ENCODE results near the gene SEMA3C.

SEMA3C gene

GRCh38 chr7:80775897-80776296, 143.0 kb downstream of the SEMA3C start:
- DNase-seq (ENCODE audit: low spot score): no peak

GRCh38 chr7:80775482-80775881, 143.4 kb downstream of the SEMA3C start:
- DNase-seq (ENCODE audit: low spot score): no peak

GRCh38 chr7:80774843-80775242, 144.0 kb downstream of the SEMA3C start:
- DNase-seq (ENCODE audit: low spot score): no peak

GRCh38 chr7:80773787-80774508, 144.9 kb downstream of the SEMA3C start:
- no peak for DNase-seq (ENCODE audit: low spot score)

- no peak for DNase-seq (ENCODE audit: low spot score)
These were observed 146.4 kb downstream of the SEMA3C start for GRCh38 chr7:80772347-80772993.

GRCh38 chr7:80771523-80771922, 147.3 kb downstream of the SEMA3C start:
- DNase-seq (ENCODE audit: low spot score): no peak

- DNase-seq (ENCODE audit: low spot score): no peak
These were observed 148.2 kb downstream of the SEMA3C start for GRCh38 chr7:80770675-80771081.

GRCh38 chr7:80770061-80770460, 148.8 kb downstream of the SEMA3C start:
- DNase-seq (ENCODE audit: low spot score): no peak

GRCh38 chr7:80768756-80769155, 150.1 kb downstream of the SEMA3C start:
- DNase-seq (ENCODE audit: low spot score): no peak

- DNase-seq (ENCODE audit: low spot score): no peak
These were observed 151.2 kb downstream of the SEMA3C start for GRCh38 chr7:80767654-80768053.

GRCh38 chr7:80766724-80767123, 152.1 kb downstream of the SEMA3C start:
- DNase-seq (ENCODE audit: low spot score): no peak

GRCh38 chr7:80764132-80764531, 154.7 kb downstream of the SEMA3C start:
- DNase-seq (ENCODE audit: low spot score): peak; percentile 46

- no peak for DNase-seq (ENCODE audit: low spot score)
These were observed 155.1 kb downstream of the SEMA3C start for GRCh38 chr7:80763704-80764103.

- no peak for DNase-seq (ENCODE audit: low spot score)
These were observed 155.6 kb downstream of the SEMA3C start for GRCh38 chr7:80763289-80763688.

GRCh38 chr7:80760292-80760691, 158.6 kb downstream of the SEMA3C start:
- no peak for DNase-seq (ENCODE audit: low spot score)

- no peak for DNase-seq (ENCODE audit: low spot score)
These were observed 165.7 kb downstream of the SEMA3C start for GRCh38 chr7:80752954-80753690.

GRCh38 chr7:80749270-80749669, 169.6 kb downstream of the SEMA3C start:
- DNase-seq (ENCODE audit: low spot score): no peak

GRCh38 chr7:80748363-80749042, 170.3 kb downstream of the SEMA3C start:
- peak; percentile 12 for DNase-seq (ENCODE audit: low spot score)

- no peak for DNase-seq (ENCODE audit: low spot score)
These were observed 177.9 kb downstream of the SEMA3C start for GRCh38 chr7:80740778-80741545.

- DNase-seq (ENCODE audit: low spot score): no peak
These were observed 182.3 kb downstream of the SEMA3C start for GRCh38 chr7:80736371-80737125.

GRCh38 chr7:80735330-80735729, 183.5 kb downstream of the SEMA3C start:
- DNase-seq (ENCODE audit: low spot score): no peak
